SK-N-SH (cell line): ENCODE measurements around the gene AGAP1. TPM values are rescaled to one million over a fixed set of nuclear protein-coding genes. Genes with fewer than 3 reads are reported as not detected.

Source experiments
- CTCF ChIA-PET: fragments of 300-600, 350-600 bp; formaldehyde crosslinking; extraction: SDS; loops from one replicate; lab custom pipeline; 2021; lab: Yijun Ruan, JAX
- POLR2A ChIA-PET: fragments of 350-600 bp; sonication (Branson Sonifier 250); formaldehyde crosslinking; extraction: SDS; loops from one replicate; lab custom pipeline; 2020; ENCODE audit warnings: antibody characterized with exemption, inconsistent platforms; lab: Yijun Ruan, JAX
- DNase-seq: peaks from one replicate; pipeline ENCODE4 v3.0.0; 2012
- H2AFZ ChIP-seq: fragments of 200-600 bp; sonication (generic); 2 replicates; pipeline ENCODE4 v1.8.1; 2016; ENCODE audit warnings: antibody characterized with exemption, mild to moderate bottlenecking, low read depth
- H3F3A ChIP-seq: fragments of 200-600 bp; sonication (generic); replicated peaks from 2 replicates; pipeline ENCODE3; 2016; ENCODE audit warnings: antibody characterized with exemption, mild to moderate bottlenecking; ENCODE audit not compliant: insufficient read depth
- H3K27ac ChIP-seq, 2 experiments: fragments of 200-500 bp in 1 of 2; fragments of 200-600 bp in 1 of 2; sonication (Bioruptor generic) in 1 of 2; sonication (generic), shearing (Covaris generic) in 1 of 2; 2 replicates each; pipeline versions ENCODE4 v1.5.1 to v1.6.1; 2014 to 2016; ENCODE audit warnings: low read depth in 2 of 2, inconsistent platforms in 1 of 2, low read length in 1 of 2, mild to moderate bottlenecking in 1 of 2, mixed read lengths in 1 of 2
- H3K27me3 ChIP-seq: fragments of 200-600 bp; sonication (generic), shearing (Covaris generic); 2 replicates; pipeline ENCODE4 v1.6.1; 2016; ENCODE audit warnings: mixed run types; ENCODE audit not compliant: insufficient read depth
- H3K36me3 ChIP-seq, 2 experiments: fragments of 200-500 bp in 1 of 2; fragments of 200-600 bp in 1 of 2; sonication (Bioruptor generic) in 1 of 2; sonication (generic) in 1 of 2; replicated peaks in 1 of 2; 2 replicates each; pipeline versions ENCODE3 to v1.5.1; 2014 to 2016; ENCODE audit warnings: low read length in 1 of 2, mild to moderate bottlenecking in 1 of 2; ENCODE audit not compliant: insufficient read depth in 2 of 2, control insufficient read depth in 1 of 2
- H3K4me1 ChIP-seq, 2 experiments: fragments of 200-500 bp in 1 of 2; fragments of 200-600 bp in 1 of 2; sonication (Bioruptor generic) in 1 of 2; sonication (generic), shearing (Covaris generic) in 1 of 2; 2 replicates each; pipeline versions ENCODE4 v1.5.1 to v1.6.1; 2014 to 2016; ENCODE audit warnings: low read depth in 1 of 2, low read length in 1 of 2, mixed run types in 1 of 2; ENCODE audit not compliant: insufficient read depth in 2 of 2, control insufficient read depth in 1 of 2
- H3K4me2 ChIP-seq: fragments of 200-600 bp; sonication (generic), shearing (Covaris generic); 2 replicates; pipeline ENCODE4 v1.6.1; 2017; ENCODE audit warnings: mixed run types
- H3K4me3 ChIP-seq, 2 experiments: fragments of 200-500 bp in 1 of 2; fragments of 200-600 bp in 1 of 2; sonication (Bioruptor generic) in 1 of 2; sonication (generic), shearing (Covaris generic) in 1 of 2; 2 replicates each; pipeline versions ENCODE4 v1.5.1 to v1.8.1; 2014 to 2016; ENCODE audit warnings: low read depth in 2 of 2, inconsistent platforms in 1 of 2, low read length in 1 of 2, mild to moderate bottlenecking in 1 of 2, mixed read lengths in 1 of 2, moderate library complexity in 1 of 2
- H3K79me2 ChIP-seq: fragments of 200-600 bp; sonication (generic); 2 replicates; pipeline ENCODE4 v1.8.1; 2017; ENCODE audit warnings: mild to moderate bottlenecking; ENCODE audit not compliant: insufficient read depth
- H3K9ac ChIP-seq: fragments of 200-600 bp; sonication (generic); 2 replicates; pipeline ENCODE4 v1.6.1; 2017; ENCODE audit warnings: mixed run types
- H3K9me2 ChIP-seq: fragments of 200-600 bp; sonication (generic); 2 replicates; pipeline ENCODE4 v1.6.1; 2017; ENCODE audit warnings: mixed run types
- H3K9me3 ChIP-seq: fragments of 200-600 bp; sonication (generic); 2 replicates; pipeline ENCODE4 v1.6.1; 2017; ENCODE audit warnings: mixed run types, mild to moderate bottlenecking, moderate library complexity
- H4K20me1 ChIP-seq: fragments of 200-600 bp; sonication (generic); 2 replicates; pipeline ENCODE4 v1.6.1; 2017; ENCODE audit warnings: mild to moderate bottlenecking, mixed run types; ENCODE audit not compliant: insufficient read depth
- CHD2 ChIP-seq: fragments of 150-350 bp; IDR thresholded peaks from 2 replicates; pipeline ENCODE4 v1.6.1; 2018; ENCODE audit warnings: low read length; ENCODE audit not compliant: partially characterized antibody
- EZH2phosphoT487 ChIP-seq: fragments of 200-600 bp; sonication (generic); IDR thresholded peaks from 2 replicates; pipeline ENCODE4 v1.6.1; 2017; ENCODE audit warnings: low read depth, mixed run types, mild to moderate bottlenecking, antibody characterized with exemption, moderate library complexity, borderline replicate concordance
- JUND ChIP-seq: IDR thresholded peaks from 2 replicates; pipeline ENCODE4 v1.4.0; 2012
- NFIC ChIP-seq: IDR thresholded peaks from 2 replicates; pipeline ENCODE4 v1.4.0; 2012; ENCODE audit warnings: borderline replicate concordance
- NRF1 ChIP-seq: IDR thresholded peaks from 2 replicates; pipeline ENCODE4 v1.6.1; 2012; ENCODE audit warnings: low read depth, mild to moderate bottlenecking, low read length
- RAD21 ChIP-seq: IDR thresholded peaks from 2 replicates; pipeline ENCODE4 v1.6.1; 2012; ENCODE audit warnings: mild to moderate bottlenecking, low read length
- TCF12 ChIP-seq: IDR thresholded peaks from 2 replicates; pipeline ENCODE4 v1.4.0; 2012
- WGBS: methylation state at CpG from one replicate; pipeline ENCODE4 v1.1.6; 2017; ENCODE audit warnings: low lambda C conversion rate; 5-methylcytosine and 5-hydroxymethylcytosine counted together
- polyA plus RNA-seq, 3 experiments: library from polyadenylated mRNA; depleted of rRNA; stranded (reverse); fragments of >200 nt; gene quantifications; 2 replicates each; pipeline ENCODE4 v1.2.3, GENCODE V29; 2012
- TF ChIP-seq, protein P1 (sequence below): IDR thresholded peaks from 2 replicates; pipeline ENCODE4 v1.6.1; 2012; ENCODE audit warnings: mild to moderate bottlenecking, low read depth, low read length, moderate library complexity
- TF ChIP-seq, protein P2 (sequence below): fragments of 150-350 bp; IDR thresholded peaks from 2 replicates; pipeline ENCODE4 v1.6.1; 2016; ENCODE audit warnings: mild to moderate bottlenecking, low read depth, low read length

AGAP1 gene
- polyA plus RNA-seq, 1 of the 3 experiments (the other 2 are of a cell fraction), result 8.8 TPM

DNA sequence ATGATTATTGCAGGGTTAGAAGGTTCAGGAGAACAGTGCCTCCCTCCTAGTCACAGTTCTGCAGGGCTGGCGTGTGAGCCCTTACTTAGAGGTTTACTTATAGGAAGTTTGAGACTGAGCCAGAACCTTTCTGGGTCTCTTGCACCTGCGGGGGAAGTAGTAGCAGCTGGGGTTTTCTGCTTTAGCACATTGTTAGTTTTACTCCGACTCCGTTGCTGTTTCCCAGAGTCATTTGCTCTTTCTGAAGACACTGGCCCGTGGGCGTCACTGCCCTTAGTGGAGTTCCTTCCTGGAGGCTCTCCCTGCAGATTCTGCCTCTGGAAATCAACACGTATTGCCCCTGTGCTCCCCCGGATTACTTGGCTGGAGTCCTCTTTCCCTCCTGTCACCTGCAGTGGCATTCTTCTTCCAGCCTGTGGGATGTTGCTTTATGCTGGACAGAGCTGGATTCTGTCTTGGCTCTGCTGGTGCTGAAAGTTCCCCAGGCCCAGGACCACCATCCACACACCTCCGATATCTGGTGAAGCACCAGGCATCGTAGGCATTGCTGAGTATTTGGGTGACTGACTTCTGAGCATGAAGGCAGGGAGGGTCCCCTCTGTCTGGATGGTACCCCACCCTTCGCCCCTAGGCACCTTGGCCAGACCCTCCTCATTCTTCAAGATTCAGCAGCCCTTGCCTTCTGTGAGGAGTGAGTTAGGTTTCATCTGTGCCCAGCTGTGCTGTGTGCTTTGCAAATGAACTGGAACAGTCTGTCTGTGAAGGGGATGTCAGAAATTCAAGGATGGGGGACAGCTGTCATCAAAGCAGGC lies 51.7 kb downstream of the AGAP1 start (continued):
- TF ChIP-seq, protein P1, sequence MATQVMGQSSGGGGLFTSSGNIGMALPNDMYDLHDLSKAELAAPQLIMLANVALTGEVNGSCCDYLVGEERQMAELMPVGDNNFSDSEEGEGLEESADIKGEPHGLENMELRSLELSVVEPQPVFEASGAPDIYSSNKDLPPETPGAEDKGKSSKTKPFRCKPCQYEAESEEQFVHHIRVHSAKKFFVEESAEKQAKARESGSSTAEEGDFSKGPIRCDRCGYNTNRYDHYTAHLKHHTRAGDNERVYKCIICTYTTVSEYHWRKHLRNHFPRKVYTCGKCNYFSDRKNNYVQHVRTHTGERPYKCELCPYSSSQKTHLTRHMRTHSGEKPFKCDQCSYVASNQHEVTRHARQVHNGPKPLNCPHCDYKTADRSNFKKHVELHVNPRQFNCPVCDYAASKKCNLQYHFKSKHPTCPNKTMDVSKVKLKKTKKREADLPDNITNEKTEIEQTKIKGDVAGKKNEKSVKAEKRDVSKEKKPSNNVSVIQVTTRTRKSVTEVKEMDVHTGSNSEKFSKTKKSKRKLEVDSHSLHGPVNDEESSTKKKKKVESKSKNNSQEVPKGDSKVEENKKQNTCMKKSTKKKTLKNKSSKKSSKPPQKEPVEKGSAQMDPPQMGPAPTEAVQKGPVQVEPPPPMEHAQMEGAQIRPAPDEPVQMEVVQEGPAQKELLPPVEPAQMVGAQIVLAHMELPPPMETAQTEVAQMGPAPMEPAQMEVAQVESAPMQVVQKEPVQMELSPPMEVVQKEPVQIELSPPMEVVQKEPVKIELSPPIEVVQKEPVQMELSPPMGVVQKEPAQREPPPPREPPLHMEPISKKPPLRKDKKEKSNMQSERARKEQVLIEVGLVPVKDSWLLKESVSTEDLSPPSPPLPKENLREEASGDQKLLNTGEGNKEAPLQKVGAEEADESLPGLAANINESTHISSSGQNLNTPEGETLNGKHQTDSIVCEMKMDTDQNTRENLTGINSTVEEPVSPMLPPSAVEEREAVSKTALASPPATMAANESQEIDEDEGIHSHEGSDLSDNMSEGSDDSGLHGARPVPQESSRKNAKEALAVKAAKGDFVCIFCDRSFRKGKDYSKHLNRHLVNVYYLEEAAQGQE, result no peak
- TF ChIP-seq NRF1, result no peak
- TF ChIP-seq, protein P2, sequence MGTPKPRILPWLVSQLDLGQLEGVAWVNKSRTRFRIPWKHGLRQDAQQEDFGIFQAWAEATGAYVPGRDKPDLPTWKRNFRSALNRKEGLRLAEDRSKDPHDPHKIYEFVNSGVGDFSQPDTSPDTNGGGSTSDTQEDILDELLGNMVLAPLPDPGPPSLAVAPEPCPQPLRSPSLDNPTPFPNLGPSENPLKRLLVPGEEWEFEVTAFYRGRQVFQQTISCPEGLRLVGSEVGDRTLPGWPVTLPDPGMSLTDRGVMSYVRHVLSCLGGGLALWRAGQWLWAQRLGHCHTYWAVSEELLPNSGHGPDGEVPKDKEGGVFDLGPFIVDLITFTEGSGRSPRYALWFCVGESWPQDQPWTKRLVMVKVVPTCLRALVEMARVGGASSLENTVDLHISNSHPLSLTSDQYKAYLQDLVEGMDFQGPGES, result no peak
- TF ChIP-seq, all 33 proteins: peak for 0

- Histone ChIP-seq H3K4me2 (no peak overlapping the region), H3K79me2 (peaks cover 49% of the 10 kb centered on the region; the same call in 1 of the 2 replicates), H3K36me3 (no peaks in the 10 kb centered on the region), H3K27ac (no peak overlapping the region), H3K4me1 (no peaks in the 10 kb centered on the region; a peak in 1 of 4 replicates), H3F3A (no peaks in the 10 kb centered on the region), H2AFZ (no peak overlapping the region), H4K20me1 (peaks cover 64% of the 10 kb centered on the region), H3K9me3 (no peaks in the 10 kb centered on the region), H3K4me3 (no peak overlapping the region), H3K9ac (no peak overlapping the region), H3K27me3 (no peaks in the 10 kb centered on the region), H3K9me2 (no peaks in the 10 kb centered on the region)
- ChIA-PET CTCF (no interaction called here), POLR2A (no interaction called here)
- 97% methylated on average over 3 of the region's 3 CpGs for WGBS
- TF ChIP-seq, protein P1, result no peak
- TF ChIP-seq RAD21 (no peak), TCF12 (no peak), EZH2phosphoT487 (no peak), CHD2 (no peak), NFIC (no peak), JUND (no peak)
- TF ChIP-seq, protein P2, result no peak
- no peak for DNase-seq
These were observed 52.2 kb downstream of the AGAP1 start for GRCh38 chr2:235546151-235546435.
